ENCODE data around the gene PLXNB3. TPM values are rescaled to one million over a fixed set of nuclear protein-coding genes. Genes with fewer than 3 reads are reported as not detected.

PLXNB3 gene
- total RNA-seq, 1 donor from 2014 or later = 2.9 TPM

- Histone ChIP-seq H3K36me3 (no peaks in the 10 kb centered on the region), H3K27me3 (ENCODE audit: low read depth) (no peaks in the 10 kb centered on the region), H3K4me1 (no peaks in the 10 kb centered on the region), H3K9me3 (replicated peaks) (no peaks in the 10 kb centered on the region), H3K4me3 (no peak overlapping the region), H3K27ac (replicated peaks) (no peak overlapping the region)
- no peak for TF ChIP-seq CTCF (IDR thresholded peaks at IDR 0.05; ENCODE audit: borderline replicate concordance)
- intact Hi-C loops (cut with micrococcal nuclease) = no loop called here
- no peak for DNase-seq
Observed at GRCh38 chrX:153804621-153805020, 40.6 kb downstream of the PLXNB3 start.

DNA sequence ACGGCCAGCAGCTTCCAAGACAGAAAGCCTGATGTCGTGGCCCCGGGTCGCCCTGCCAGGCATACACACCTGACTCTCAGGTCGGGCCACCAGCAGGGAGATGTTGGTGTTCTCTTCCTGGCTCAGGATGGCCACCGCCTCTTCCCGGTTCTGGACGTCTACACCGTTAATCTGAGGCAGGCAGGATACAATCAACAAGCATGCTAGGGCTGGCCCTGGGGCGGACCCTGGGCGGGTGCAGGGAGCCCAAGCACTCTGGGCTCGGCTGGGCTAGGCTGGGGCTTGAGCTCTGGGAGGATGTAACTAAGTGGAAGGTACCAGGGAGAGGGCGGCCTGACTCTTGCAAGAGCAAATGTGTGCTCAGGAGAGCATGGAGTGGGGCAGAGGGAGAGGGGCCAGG, 41.4 kb downstream of the PLXNB3 start:
- H3K27ac ChIP-seq (replicated peaks) = no peak overlapping the region
- no peak overlapping the region for H3K4me3 ChIP-seq
- no peaks in the 10 kb centered on the region for H3K36me3 ChIP-seq
- DNase-seq = no peak
- intact Hi-C loops (cut with micrococcal nuclease) = no loop called here
- no peaks in the 10 kb centered on the region for H3K4me1 ChIP-seq
- H3K27me3 ChIP-seq (ENCODE audit: low read depth) = no peaks in the 10 kb centered on the region
- H3K9me3 ChIP-seq (replicated peaks) = no peaks in the 10 kb centered on the region
- TF ChIP-seq CTCF (IDR thresholded peaks at IDR 0.05; ENCODE audit: borderline replicate concordance) = no peak

DNA sequence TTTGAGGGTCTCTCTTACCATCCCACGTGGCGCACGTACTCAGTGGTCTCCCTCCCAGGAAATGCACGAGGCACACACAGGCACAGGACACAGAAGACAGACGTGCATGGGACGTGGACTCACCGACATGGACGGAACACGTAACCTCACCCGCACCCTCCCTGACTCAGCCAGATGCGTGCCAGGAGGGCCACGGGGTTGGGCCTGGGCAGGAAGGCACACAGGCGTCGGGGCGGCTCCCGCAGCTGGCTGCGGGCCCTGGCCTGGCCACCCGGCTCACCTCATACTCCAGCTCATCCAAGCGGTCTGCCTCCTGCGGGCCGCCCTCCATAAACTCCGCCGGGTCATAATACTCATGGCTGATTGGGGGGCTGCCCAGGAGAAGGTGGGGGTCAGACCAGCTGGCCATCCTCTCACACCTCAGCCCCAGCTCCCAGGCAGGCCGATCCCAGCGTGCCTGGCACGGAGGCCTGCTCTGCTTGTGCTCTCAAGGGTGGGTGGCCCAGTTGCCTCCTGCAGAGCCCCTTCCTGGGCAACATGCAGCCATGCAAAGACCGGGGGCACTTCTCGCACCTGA, 43.0 kb downstream of the PLXNB3 start:
- intact Hi-C loops (cut with micrococcal nuclease) = no loop called here
- H3K27ac ChIP-seq (replicated peaks) = no peak overlapping the region
- H3K9me3 ChIP-seq (replicated peaks) = no peaks in the 10 kb centered on the region
- TF ChIP-seq CTCF (IDR thresholded peaks at IDR 0.05; ENCODE audit: borderline replicate concordance) = no peak
- no peaks in the 10 kb centered on the region for H3K36me3 ChIP-seq
- H3K4me3 ChIP-seq = no peak overlapping the region
- DNase-seq = no peak
- H3K4me1 ChIP-seq = no peaks in the 10 kb centered on the region
- H3K27me3 ChIP-seq (ENCODE audit: low read depth) = no peaks in the 10 kb centered on the region

DNA sequence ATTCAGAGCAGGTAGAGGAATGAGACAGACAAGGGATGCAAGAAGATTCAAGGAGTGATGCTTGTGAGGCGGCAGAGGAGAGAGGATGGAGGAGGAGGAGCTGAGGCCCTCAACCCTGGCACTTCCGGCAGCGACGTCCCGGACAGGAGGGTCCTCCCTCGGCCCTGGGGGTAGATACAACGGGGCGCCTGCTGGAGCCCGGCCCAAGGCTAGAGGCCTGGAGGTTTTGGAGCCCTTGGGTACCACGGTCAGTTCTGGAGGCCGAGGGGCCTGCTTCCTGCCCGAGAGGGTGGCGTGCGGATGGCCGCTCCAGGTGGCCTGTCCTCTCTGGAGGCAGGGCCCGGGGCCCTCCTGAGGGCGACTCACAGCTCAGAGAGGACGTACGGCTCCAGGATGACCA, 43.9 kb downstream of the PLXNB3 start:
- no peaks in the 10 kb centered on the region for H3K36me3 ChIP-seq
- no peaks in the 10 kb centered on the region for H3K4me1 ChIP-seq
- H3K27ac ChIP-seq (replicated peaks) = no peak overlapping the region
- H3K9me3 ChIP-seq (replicated peaks) = no peaks in the 10 kb centered on the region
- no peaks in the 10 kb centered on the region for H3K27me3 ChIP-seq (ENCODE audit: low read depth)
- TF ChIP-seq CTCF (IDR thresholded peaks at IDR 0.05; ENCODE audit: borderline replicate concordance) = no peak
- intact Hi-C loops (cut with micrococcal nuclease) = no loop called here
- DNase-seq = no peak
- H3K4me3 ChIP-seq = no peak overlapping the region

- Histone ChIP-seq H3K9me3 (replicated peaks) (no peaks in the 10 kb centered on the region), H3K4me1 (no peaks in the 10 kb centered on the region), H3K27me3 (ENCODE audit: low read depth) (no peaks in the 10 kb centered on the region), H3K36me3 (no peaks in the 10 kb centered on the region), H3K4me3 (no peak overlapping the region), H3K27ac (replicated peaks) (no peak overlapping the region)
- no peak for DNase-seq
- intact Hi-C loops (cut with micrococcal nuclease) = no loop called here
- no peak for TF ChIP-seq CTCF (IDR thresholded peaks at IDR 0.05; ENCODE audit: borderline replicate concordance)
Observed at GRCh38 chrX:153812220-153812619, 48.2 kb downstream of the PLXNB3 start.

Measured in left ventricle myocardium inferior (tissue), 1 donor.